Measurements from ENCODE around the gene SH3PXD2B.

The SH3PXD2B gene

DNA sequence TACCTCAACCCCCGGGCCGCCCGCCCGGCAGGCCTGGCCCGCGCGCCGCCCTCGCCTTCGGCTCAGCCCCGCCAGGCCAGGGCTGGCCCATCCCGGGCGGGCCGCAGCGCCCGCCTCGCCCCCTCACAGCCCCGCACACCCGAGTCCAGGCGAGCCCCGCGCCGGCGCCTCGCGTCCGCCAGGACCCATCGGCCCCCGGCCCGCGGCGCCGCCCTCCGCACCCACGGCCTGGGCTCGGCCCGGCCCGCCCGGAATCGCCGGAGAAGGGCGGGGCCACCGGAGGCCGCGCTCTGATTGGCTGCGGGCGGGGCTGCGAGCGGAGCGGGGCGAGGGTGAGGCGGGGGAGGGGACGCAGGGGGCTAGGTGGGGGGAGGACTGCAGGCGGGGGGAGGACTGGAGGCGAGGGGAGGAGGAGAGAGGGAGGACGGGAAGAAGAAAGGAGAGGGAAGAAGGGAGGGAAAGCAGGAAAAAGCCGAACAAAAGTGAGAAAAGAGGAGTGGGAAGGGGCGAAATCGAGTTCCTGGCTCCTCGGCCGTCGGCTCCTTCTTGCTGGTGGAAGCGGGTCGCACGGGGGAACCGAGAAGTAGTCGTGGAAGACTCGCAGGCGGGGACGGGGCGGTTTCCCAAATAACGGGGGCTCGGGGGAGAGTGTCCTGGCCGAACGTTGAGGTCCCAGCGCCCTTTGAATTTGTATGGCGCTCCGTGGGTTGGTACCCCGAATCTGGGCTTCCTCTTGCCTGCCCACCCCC, 170.3 kb downstream of the SH3PXD2B start:
- TF ChIP-seq TAF1 (IDR thresholded peaks at IDR 0.05; ENCODE audit: low read depth) (peak; percentile 36; the same call in 1 of the 2 replicates), FOXM1 (IDR thresholded peaks at IDR 0.05; ENCODE audit: borderline replicate concordance, low read depth) (no peak), EGR1 (IDR thresholded peaks at IDR 0.05) (0 out of 2 replicates have a peak, but pooled peaks have one; percentile 13)
- TF ChIP-seq, protein P1, sequence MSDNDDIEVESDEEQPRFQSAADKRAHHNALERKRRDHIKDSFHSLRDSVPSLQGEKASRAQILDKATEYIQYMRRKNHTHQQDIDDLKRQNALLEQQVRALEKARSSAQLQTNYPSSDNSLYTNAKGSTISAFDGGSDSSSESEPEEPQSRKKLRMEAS (IDR thresholded peaks at IDR 0.05): peak; percentile 20; the same call in 1 of the 2 replicates

DNA sequence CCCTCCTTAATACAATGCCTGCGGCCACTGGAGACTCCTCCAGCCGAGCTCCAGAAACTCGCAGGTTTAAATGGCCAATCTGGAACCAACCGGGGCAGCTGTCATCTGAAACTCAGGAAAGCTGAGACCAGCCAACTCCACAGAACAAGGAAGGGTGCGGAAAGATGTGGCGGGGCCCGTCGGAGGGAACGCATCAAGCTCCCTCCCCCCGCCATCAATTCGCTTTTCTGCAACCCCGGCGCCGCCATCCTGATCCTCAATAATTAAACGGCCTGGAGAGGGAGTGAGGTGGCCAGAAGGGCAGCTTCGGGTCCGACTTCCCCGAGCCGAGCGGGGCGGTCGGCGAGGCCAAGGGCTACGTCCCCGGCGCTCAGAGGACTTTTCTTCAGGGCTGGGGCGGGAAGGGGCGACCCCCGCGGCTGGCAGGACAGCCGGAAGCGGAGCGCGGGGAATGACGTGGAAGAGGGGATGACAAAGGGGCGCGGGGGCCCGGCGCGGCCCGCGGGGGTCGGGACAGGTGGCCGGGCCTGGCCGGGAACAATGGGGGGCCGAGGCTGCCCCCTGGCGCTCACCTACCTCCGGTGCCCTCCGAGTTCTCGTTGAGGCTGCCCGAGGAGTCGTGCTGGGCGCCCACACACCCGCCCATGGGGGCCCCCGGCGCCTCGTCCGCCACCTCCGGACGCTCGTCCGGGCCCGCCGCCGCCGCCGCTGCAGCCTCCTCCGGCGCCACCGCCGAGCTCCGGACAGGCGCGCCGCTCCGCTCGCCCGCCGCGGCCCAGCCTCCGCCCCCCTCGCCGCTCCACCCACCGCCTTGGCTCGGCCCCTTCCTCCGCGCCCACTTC, 171.1 kb downstream of the SH3PXD2B start, which contains the start of gene UBTD2:
TSS of gene UBTD2 (minus strand) at position 745 of the 842 bp plus-strand sequence. CDS start at position 646, 99 bp downstream.
- TF ChIP-seq CEBPB (IDR thresholded peaks at IDR 0.05) (no peak), FOXM1 (IDR thresholded peaks at IDR 0.05; ENCODE audit: borderline replicate concordance, low read depth) (no peak), TAF1 (IDR thresholded peaks at IDR 0.05; ENCODE audit: low read depth) (peak; percentile 5; the same call in 1 of the 2 replicates), ZBTB7A (IDR thresholded peaks at IDR 0.05; ENCODE audit: low read depth) (peak; percentile 84), CREB1 (IDR thresholded peaks at IDR 0.05; ENCODE audit: low read depth) (0 out of 2 replicates have a peak, but pooled peaks have one; percentile 13), RAD21 (IDR thresholded peaks at IDR 0.05; ENCODE audit: low read depth) (no peak), TEAD4 (IDR thresholded peaks at IDR 0.05) (no peak), TCF12 (IDR thresholded peaks at IDR 0.05; ENCODE audit: low read depth) (peak; percentile 22; the same call in 1 of the 2 replicates), YY1 (IDR thresholded peaks at IDR 0.05; ENCODE audit: low read depth) (no peak), EGR1 (IDR thresholded peaks at IDR 0.05) (no peak; the same call in 1 of the 2 replicates), EP300 (IDR thresholded peaks at IDR 0.05; ENCODE audit: borderline replicate concordance) (peak; percentile 25; the same call in 1 of the 2 replicates), NFIC (IDR thresholded peaks at IDR 0.05) (no peak)
- TF ChIP-seq, protein P2, sequence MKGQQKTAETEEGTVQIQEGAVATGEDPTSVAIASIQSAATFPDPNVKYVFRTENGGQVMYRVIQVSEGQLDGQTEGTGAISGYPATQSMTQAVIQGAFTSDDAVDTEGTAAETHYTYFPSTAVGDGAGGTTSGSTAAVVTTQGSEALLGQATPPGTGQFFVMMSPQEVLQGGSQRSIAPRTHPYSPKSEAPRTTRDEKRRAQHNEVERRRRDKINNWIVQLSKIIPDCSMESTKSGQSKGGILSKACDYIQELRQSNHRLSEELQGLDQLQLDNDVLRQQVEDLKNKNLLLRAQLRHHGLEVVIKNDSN (IDR thresholded peaks at IDR 0.05): no peak
- TF ChIP-seq, protein P3, sequence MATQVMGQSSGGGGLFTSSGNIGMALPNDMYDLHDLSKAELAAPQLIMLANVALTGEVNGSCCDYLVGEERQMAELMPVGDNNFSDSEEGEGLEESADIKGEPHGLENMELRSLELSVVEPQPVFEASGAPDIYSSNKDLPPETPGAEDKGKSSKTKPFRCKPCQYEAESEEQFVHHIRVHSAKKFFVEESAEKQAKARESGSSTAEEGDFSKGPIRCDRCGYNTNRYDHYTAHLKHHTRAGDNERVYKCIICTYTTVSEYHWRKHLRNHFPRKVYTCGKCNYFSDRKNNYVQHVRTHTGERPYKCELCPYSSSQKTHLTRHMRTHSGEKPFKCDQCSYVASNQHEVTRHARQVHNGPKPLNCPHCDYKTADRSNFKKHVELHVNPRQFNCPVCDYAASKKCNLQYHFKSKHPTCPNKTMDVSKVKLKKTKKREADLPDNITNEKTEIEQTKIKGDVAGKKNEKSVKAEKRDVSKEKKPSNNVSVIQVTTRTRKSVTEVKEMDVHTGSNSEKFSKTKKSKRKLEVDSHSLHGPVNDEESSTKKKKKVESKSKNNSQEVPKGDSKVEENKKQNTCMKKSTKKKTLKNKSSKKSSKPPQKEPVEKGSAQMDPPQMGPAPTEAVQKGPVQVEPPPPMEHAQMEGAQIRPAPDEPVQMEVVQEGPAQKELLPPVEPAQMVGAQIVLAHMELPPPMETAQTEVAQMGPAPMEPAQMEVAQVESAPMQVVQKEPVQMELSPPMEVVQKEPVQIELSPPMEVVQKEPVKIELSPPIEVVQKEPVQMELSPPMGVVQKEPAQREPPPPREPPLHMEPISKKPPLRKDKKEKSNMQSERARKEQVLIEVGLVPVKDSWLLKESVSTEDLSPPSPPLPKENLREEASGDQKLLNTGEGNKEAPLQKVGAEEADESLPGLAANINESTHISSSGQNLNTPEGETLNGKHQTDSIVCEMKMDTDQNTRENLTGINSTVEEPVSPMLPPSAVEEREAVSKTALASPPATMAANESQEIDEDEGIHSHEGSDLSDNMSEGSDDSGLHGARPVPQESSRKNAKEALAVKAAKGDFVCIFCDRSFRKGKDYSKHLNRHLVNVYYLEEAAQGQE (IDR thresholded peaks at IDR 0.05; ENCODE audit: low read depth): no peak
- TF ChIP-seq, protein P1 (IDR thresholded peaks at IDR 0.05): no peak; the same call in 1 of the 2 replicates

DNA sequence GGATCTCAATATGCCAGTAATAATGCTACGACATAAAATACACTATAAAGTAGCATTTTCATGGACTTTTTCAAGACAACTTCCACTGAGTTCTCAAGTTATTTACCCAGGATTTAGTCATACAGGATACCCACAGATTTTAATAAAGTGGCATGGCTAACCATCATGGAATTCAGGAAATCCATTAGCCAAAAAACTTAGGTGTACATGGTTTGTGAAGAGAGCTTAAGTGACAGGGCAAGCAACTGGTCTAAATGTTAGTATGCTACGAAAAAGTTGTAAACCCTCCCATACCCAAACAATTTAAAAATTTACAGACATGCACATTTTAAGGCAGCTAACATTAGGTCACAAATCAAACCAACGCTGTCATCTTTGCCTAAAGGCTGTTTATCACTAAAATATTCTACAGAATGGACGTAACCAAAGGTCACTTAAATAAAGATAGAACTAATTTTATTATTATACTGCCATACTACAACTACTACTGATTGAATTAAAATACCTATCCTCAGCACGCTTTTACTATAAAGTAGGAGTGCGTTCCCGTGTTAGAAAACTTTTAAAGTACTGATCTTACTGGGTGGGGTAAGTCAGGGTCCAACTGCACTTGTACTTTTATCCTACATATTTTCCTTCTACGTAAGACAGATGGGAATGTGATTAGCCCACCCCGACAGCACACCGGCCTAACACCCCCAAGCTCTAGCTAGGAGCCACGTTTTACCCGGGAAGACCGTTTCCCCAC, 171.9 kb downstream of the SH3PXD2B start:
- TF ChIP-seq NFIC (IDR thresholded peaks at IDR 0.05): no peak
- no peak for TF ChIP-seq CEBPB (IDR thresholded peaks at IDR 0.05)
- no peak for TF ChIP-seq TCF12 (IDR thresholded peaks at IDR 0.05; ENCODE audit: low read depth)
- TF ChIP-seq, protein P3 (IDR thresholded peaks at IDR 0.05; ENCODE audit: low read depth): no peak
- no peak for TF ChIP-seq YY1 (IDR thresholded peaks at IDR 0.05; ENCODE audit: low read depth)
- TF ChIP-seq FOXM1 (IDR thresholded peaks at IDR 0.05; ENCODE audit: borderline replicate concordance, low read depth): no peak
- TF ChIP-seq TAF1 (IDR thresholded peaks at IDR 0.05; ENCODE audit: low read depth): no peak
- no peak for TF ChIP-seq TEAD4 (IDR thresholded peaks at IDR 0.05)
- TF ChIP-seq EP300 (IDR thresholded peaks at IDR 0.05; ENCODE audit: borderline replicate concordance): no peak
- TF ChIP-seq, protein P2 (IDR thresholded peaks at IDR 0.05): no peak
- no peak for TF ChIP-seq CREB1 (IDR thresholded peaks at IDR 0.05; ENCODE audit: low read depth)
- no peak for TF ChIP-seq ZBTB7A (IDR thresholded peaks at IDR 0.05; ENCODE audit: low read depth)
- TF ChIP-seq EGR1 (IDR thresholded peaks at IDR 0.05): no peak

DNA sequence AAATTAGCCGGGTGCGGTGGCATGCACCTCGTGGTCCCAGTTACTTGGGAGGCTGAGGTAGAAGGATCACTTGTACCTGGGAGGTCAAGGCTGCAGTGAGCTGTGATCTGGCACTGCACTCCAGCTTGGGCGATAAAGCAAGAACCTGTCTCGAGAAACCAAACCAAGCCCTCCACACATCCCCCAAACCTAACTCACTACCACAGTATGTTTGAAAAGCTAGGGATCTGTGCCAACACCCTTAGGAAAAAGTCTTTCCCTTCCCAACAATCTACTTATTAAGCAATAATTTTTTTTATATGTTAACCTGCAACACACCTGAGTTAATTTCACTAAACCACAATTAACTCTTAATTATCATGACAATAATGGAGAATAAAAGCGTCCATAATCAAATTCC, 173.0 kb downstream of the SH3PXD2B start:
- TF ChIP-seq FOXM1 (IDR thresholded peaks at IDR 0.05; ENCODE audit: borderline replicate concordance, low read depth) (no peak), RAD21 (IDR thresholded peaks at IDR 0.05; ENCODE audit: low read depth) (no peak), TCF12 (IDR thresholded peaks at IDR 0.05; ENCODE audit: low read depth) (no peak), YY1 (IDR thresholded peaks at IDR 0.05; ENCODE audit: low read depth) (no peak), ZBTB7A (IDR thresholded peaks at IDR 0.05; ENCODE audit: low read depth) (no peak), CREB1 (IDR thresholded peaks at IDR 0.05; ENCODE audit: low read depth) (no peak), TAF1 (IDR thresholded peaks at IDR 0.05; ENCODE audit: low read depth) (no peak), CEBPB (IDR thresholded peaks at IDR 0.05) (no peak), NFIC (IDR thresholded peaks at IDR 0.05) (no peak), EGR1 (IDR thresholded peaks at IDR 0.05) (no peak), TEAD4 (IDR thresholded peaks at IDR 0.05) (no peak)
- TF ChIP-seq, protein P1 (IDR thresholded peaks at IDR 0.05): no peak
- TF ChIP-seq, protein P2 (IDR thresholded peaks at IDR 0.05): no peak
- TF ChIP-seq, protein P3 (IDR thresholded peaks at IDR 0.05; ENCODE audit: low read depth): no peak
